Chondrocyte (in vitro differentiated cells): ENCODE data around the gene ADAMTS14. TPM values are rescaled to one million over a fixed set of nuclear protein-coding genes. Genes with fewer than 3 reads are reported as not detected.
"Not testable (repeated sequence)": the region's sequence is repeated elsewhere in the genome, so short reads cannot be mapped to it uniquely, and the experiment has no call there.

Source experiments
- DNase-seq: peaks from one replicate; pipeline ENCODE4 v3.0.0; 2021; ENCODE audit warnings: mixed read lengths, low spot score
- H3K27ac Mint-ChIP-seq: one replicate; pipeline ENCODE4 v1.8.0; 2021; ENCODE audit warnings: mild to moderate bottlenecking, moderate library complexity, mixed read lengths; ENCODE audit not compliant: unreplicated experiment
- H3K27me3 Mint-ChIP-seq: 2 replicates; pipeline ENCODE4 v1.8.0; 2021; ENCODE audit warnings: low read depth, mixed read lengths
- H3K36me3 Mint-ChIP-seq: 2 replicates; pipeline ENCODE4 v1.8.0; 2021; ENCODE audit warnings: low read depth, mixed read lengths
- H3K4me1 Mint-ChIP-seq: 2 replicates; pipeline ENCODE4 v1.8.0; 2021; ENCODE audit warnings: low read depth, mild to moderate bottlenecking, mixed read lengths
- H3K4me3 Mint-ChIP-seq: one replicate; pipeline ENCODE4 v1.8.0; 2021; ENCODE audit warnings: mild to moderate bottlenecking, moderate library complexity, mixed read lengths; ENCODE audit not compliant: unreplicated experiment
- H3K9me3 Mint-ChIP-seq: 2 replicates; pipeline ENCODE4 v1.8.0; 2021; ENCODE audit warnings: low read depth, mixed read lengths
- CTCF ChIP-seq: fragments of 200-600 bp; sonication (generic); IDR thresholded peaks from 2 replicates; pipeline ENCODE4 v1.5.0; 2021; ENCODE audit warnings: antibody characterized with exemption, mild to moderate bottlenecking, moderate library complexity
- total RNA-seq: library from RNA; stranded (reverse); gene quantifications from 3 replicates; pipeline ENCODE4 v1.2.1, GENCODE V29; 2021

The ADAMTS14 gene
- total RNA-seq, 1 donor from 2014 or later = 7.7 TPM

GRCh38 chr10:70629338-70629737 lies 43.0 kb upstream of the ADAMTS14 start:
- no peak for TF ChIP-seq CTCF
- DNase-seq = no peak
- peaks cover 20% of the 10 kb centered on the region for H3K9me3 Mint-ChIP-seq
- H3K36me3 Mint-ChIP-seq = peaks cover 1% of the 10 kb centered on the region
- no peak overlapping the region for H3K4me3 Mint-ChIP-seq
- H3K27ac Mint-ChIP-seq = no peak overlapping the region
- peaks cover 9% of the 10 kb centered on the region for H3K27me3 Mint-ChIP-seq
- H3K4me1 Mint-ChIP-seq = no peaks in the 10 kb centered on the region

GRCh38 chr10:70631735-70632134 lies 40.6 kb upstream of the ADAMTS14 start:
- H3K27ac Mint-ChIP-seq, H3K4me1 Mint-ChIP-seq, H3K27me3 Mint-ChIP-seq, H3K36me3 Mint-ChIP-seq, H3K4me3 Mint-ChIP-seq, DNase-seq: not testable (repeated sequence)
- peaks cover 18% of the 10 kb centered on the region for H3K9me3 Mint-ChIP-seq

GRCh38 chr10:70634011-70634410 lies 38.3 kb upstream of the ADAMTS14 start:
- no peak for TF ChIP-seq CTCF
- H3K4me3 Mint-ChIP-seq = no peak overlapping the region
- H3K9me3 Mint-ChIP-seq = peaks cover 8% of the 10 kb centered on the region
- no peak overlapping the region for H3K27ac Mint-ChIP-seq
- H3K27me3 Mint-ChIP-seq = peaks cover 9% of the 10 kb centered on the region
- no peaks in the 10 kb centered on the region for H3K4me1 Mint-ChIP-seq
- H3K36me3 Mint-ChIP-seq = no peaks in the 10 kb centered on the region
- DNase-seq = no peak

GRCh38 chr10:70634515-70634914 lies 37.8 kb upstream of the ADAMTS14 start:
- H3K4me3 Mint-ChIP-seq, H3K4me1 Mint-ChIP-seq, H3K27me3 Mint-ChIP-seq, H3K27ac Mint-ChIP-seq, H3K9me3 Mint-ChIP-seq, H3K36me3 Mint-ChIP-seq, DNase-seq: not testable (repeated sequence)

- not testable (repeated sequence) for H3K36me3 Mint-ChIP-seq, H3K27ac Mint-ChIP-seq, H3K4me3 Mint-ChIP-seq, DNase-seq, H3K4me1 Mint-ChIP-seq
- Mint-ChIP-seq H3K27me3 (peaks cover 23% of the 10 kb centered on the region), H3K9me3 (peaks cover 10% of the 10 kb centered on the region)
These were observed 32.5 kb upstream of the ADAMTS14 start for GRCh38 chr10:70639640-70640383.

GRCh38 chr10:70643272-70643671 lies 29.0 kb upstream of the ADAMTS14 start:
- H3K27ac Mint-ChIP-seq, H3K36me3 Mint-ChIP-seq, H3K4me3 Mint-ChIP-seq, H3K4me1 Mint-ChIP-seq, DNase-seq: not testable (repeated sequence)
- peaks cover 10% of the 10 kb centered on the region for H3K9me3 Mint-ChIP-seq
- H3K27me3 Mint-ChIP-seq = peaks cover 23% of the 10 kb centered on the region

- not testable (repeated sequence) for H3K36me3 Mint-ChIP-seq, H3K4me3 Mint-ChIP-seq, H3K4me1 Mint-ChIP-seq, H3K27ac Mint-ChIP-seq, H3K9me3 Mint-ChIP-seq, DNase-seq
- H3K27me3 Mint-ChIP-seq = peaks cover 22% of the 10 kb centered on the region
These were observed 27.3 kb upstream of the ADAMTS14 start for GRCh38 chr10:70644959-70645358.

- TF ChIP-seq CTCF = no peak
- Mint-ChIP-seq H3K4me3 (no peak overlapping the region), H3K4me1 (no peaks in the 10 kb centered on the region), H3K36me3 (no peaks in the 10 kb centered on the region), H3K27me3 (peaks cover 14% of the 10 kb centered on the region), H3K27ac (no peak overlapping the region), H3K9me3 (no peaks in the 10 kb centered on the region)
- no peak for DNase-seq
These were observed 25.2 kb upstream of the ADAMTS14 start for GRCh38 chr10:70647086-70647485.
